ENCODE results near the gene FBXO10. TPM values are rescaled to one million over a fixed set of nuclear protein-coding genes. Genes with fewer than 3 reads are reported as not detected.

Gene FBXO10
- total RNA-seq, 1 donor from 2014 or later = 68.7 TPM

GRCh38 chr9:37508834-37509206 lies 67.4 kb downstream of the FBXO10 start:
- peaks cover 4% of the 10 kb centered on the region for H3K4me1 Mint-ChIP-seq (ENCODE audit: low read depth, unreplicated experiment)

GRCh38 chr9:37508135-37508833 lies 67.9 kb downstream of the FBXO10 start:
- Mint-ChIP-seq H3K27ac (ENCODE audit: unreplicated experiment) (no peak overlapping the region), H3K4me3 (ENCODE audit: unreplicated experiment) (no peak overlapping the region)

More at GRCh38 chr9:37508834-37509206, 67.4 kb downstream of the FBXO10 start:
- Mint-ChIP-seq H3K9me3 (ENCODE audit: unreplicated experiment) (peaks cover 8% of the 10 kb centered on the region), H3K27ac (ENCODE audit: unreplicated experiment) (peak overlapping the region; percentile 42), H3K36me3 (ENCODE audit: unreplicated experiment) (no peaks in the 10 kb centered on the region), H3K27me3 (ENCODE audit: unreplicated experiment) (peaks cover 3% of the 10 kb centered on the region), H3K4me3 (ENCODE audit: unreplicated experiment) (peak overlapping the region; percentile 52)
- no peak for DNase-seq
- TF ChIP-seq CTCF (IDR thresholded peaks at IDR 0.05; ENCODE audit: partially characterized antibody, unreplicated experiment) = no peak

GRCh38 chr9:37507566-37508134 lies 68.5 kb downstream of the FBXO10 start:
- no peak for TF ChIP-seq CTCF (IDR thresholded peaks at IDR 0.05; ENCODE audit: partially characterized antibody, unreplicated experiment)
- H3K9me3 Mint-ChIP-seq (ENCODE audit: unreplicated experiment) = peaks cover 8% of the 10 kb centered on the region
- no peak overlapping the region for H3K27ac Mint-ChIP-seq (ENCODE audit: unreplicated experiment)
- H3K4me1 Mint-ChIP-seq (ENCODE audit: low read depth, unreplicated experiment) = peaks cover 7% of the 10 kb centered on the region
- H3K36me3 Mint-ChIP-seq (ENCODE audit: unreplicated experiment) = no peaks in the 10 kb centered on the region
- peaks cover 3% of the 10 kb centered on the region for H3K27me3 Mint-ChIP-seq (ENCODE audit: unreplicated experiment)
- DNase-seq = no peak
- H3K4me3 Mint-ChIP-seq (ENCODE audit: unreplicated experiment) = no peak overlapping the region

More at GRCh38 chr9:37508135-37508833, 67.9 kb downstream of the FBXO10 start:
- H3K27me3 Mint-ChIP-seq (ENCODE audit: unreplicated experiment) = peaks cover 3% of the 10 kb centered on the region
- H3K9me3 Mint-ChIP-seq (ENCODE audit: unreplicated experiment) = peaks cover 8% of the 10 kb centered on the region
- no peaks in the 10 kb centered on the region for H3K36me3 Mint-ChIP-seq (ENCODE audit: unreplicated experiment)
- TF ChIP-seq CTCF (IDR thresholded peaks at IDR 0.05; ENCODE audit: partially characterized antibody, unreplicated experiment) = no peak
- peaks cover 7% of the 10 kb centered on the region for H3K4me1 Mint-ChIP-seq (ENCODE audit: low read depth, unreplicated experiment)
- no peak for DNase-seq

- peaks cover 5% of the 10 kb centered on the region for H3K9me3 Mint-ChIP-seq (ENCODE audit: unreplicated experiment)
- H3K4me1 Mint-ChIP-seq (ENCODE audit: low read depth, unreplicated experiment) = peaks cover 5% of the 10 kb centered on the region
- no peak overlapping the region for H3K27ac Mint-ChIP-seq (ENCODE audit: unreplicated experiment)
- H3K4me3 Mint-ChIP-seq (ENCODE audit: unreplicated experiment) = no peak overlapping the region
- peaks cover 3% of the 10 kb centered on the region for H3K27me3 Mint-ChIP-seq (ENCODE audit: unreplicated experiment)
- no peak for TF ChIP-seq CTCF (IDR thresholded peaks at IDR 0.05; ENCODE audit: partially characterized antibody, unreplicated experiment)
- H3K36me3 Mint-ChIP-seq (ENCODE audit: unreplicated experiment) = no peaks in the 10 kb centered on the region
- no peak for DNase-seq
Observed at GRCh38 chr9:37504605-37505004, 71.6 kb downstream of the FBXO10 start.

GRCh38 chr9:37503736-37504135 lies 72.4 kb downstream of the FBXO10 start:
- Mint-ChIP-seq H3K36me3 (ENCODE audit: unreplicated experiment) (no peaks in the 10 kb centered on the region), H3K27me3 (ENCODE audit: unreplicated experiment) (peaks cover 3% of the 10 kb centered on the region), H3K4me1 (ENCODE audit: low read depth, unreplicated experiment) (peaks cover 5% of the 10 kb centered on the region), H3K27ac (ENCODE audit: unreplicated experiment) (peak overlapping the region; percentile 15), H3K9me3 (ENCODE audit: unreplicated experiment) (peaks cover 5% of the 10 kb centered on the region), H3K4me3 (ENCODE audit: unreplicated experiment) (no peak overlapping the region)
- DNase-seq = no peak
- TF ChIP-seq CTCF (IDR thresholded peaks at IDR 0.05; ENCODE audit: partially characterized antibody, unreplicated experiment) = no peak

Data from glutamatergic neuron (in vitro differentiated cells).